Ovary (tissue), 9 donors: Measurements from ENCODE around the gene MPZ. TPM values are rescaled to one million over a fixed set of nuclear protein-coding genes. Genes with fewer than 3 reads are reported as not detected.

Source experiments
- DNase-seq, 5 donors: peaks; one replicate each; pipeline ENCODE4 v3.0.0-alpha.2; 2019 to 2020
- H3K27ac ChIP-seq, 2 donors: fragments of 200-600 bp; one replicate each; pipeline versions ENCODE4 v1.5.1 to v1.8.0; 2019 to 2022
- H3K27me3 ChIP-seq: fragments of 200-600 bp; one replicate; pipeline ENCODE4 v1.8.0; 2022
- H3K36me3 ChIP-seq: fragments of 200-600 bp; sonication (generic); one replicate; pipeline ENCODE4 v1.5.1; 2019
- H3K4me1 ChIP-seq: one replicate; pipeline ENCODE4 v1.8.1; 2013; ENCODE audit warnings: mild to moderate bottlenecking, moderate library complexity; ENCODE audit not compliant: insufficient read depth
- H3K4me3 ChIP-seq: fragments of 200-600 bp; sonication (generic); one replicate; pipeline ENCODE4 v1.5.1; 2017
- H3K9me3 ChIP-seq, 2 donors: fragments of 200-600 bp in 1 of 2; sonication (generic) in 1 of 2; one replicate each; pipeline versions ENCODE4 v1.5.1 to v1.8.1; 2013 to 2019; ENCODE audit warnings: mild to moderate bottlenecking in 1 of 2, moderate library complexity in 1 of 2
- EP300 ChIP-seq: sonication (generic); formaldehyde crosslinking; IDR thresholded peaks from one replicate; pipeline ENCODE4 v1.6.1; 2017; ENCODE audit warnings: antibody characterized with exemption
- POLR2A ChIP-seq: fragments of 450-650 bp; IDR thresholded peaks from one replicate; pipeline ENCODE4 v1.6.1; 2017; ENCODE audit warnings: antibody characterized with exemption, mild to moderate bottlenecking, moderate library complexity
- WGBS, 3 donors: extraction: QIAGEN DNeasy Blood & Tissue Kit in 1 of 3; methylation state at CpG; one replicate each; pipeline versions ENCODE4 v1.1.5 to v1.1.7; 2013 to 2017; 5-methylcytosine and 5-hydroxymethylcytosine counted together
- intact Hi-C, 4 donors: fragments of 100-400 bp; cut with DNase I; formaldehyde crosslinking; loops; one replicate each; pipeline versions ENCODE4 v1.11.0 to v1.15.1; 2022 to 2023
- polyA plus RNA-seq, 2 donors: library from polyadenylated mRNA; stranded (reverse); fragments of 200-250 nt in 1 of 2; fragments of 350-450 nt in 1 of 2; fragmentation: Illumina TruSeq in 1 of 2; extraction: RNeasy Lipid Tissue Mini Kit (QIAGEN cat#74804) in 1 of 2; gene quantifications; one replicate each; pipeline ENCODE4 v1.2.3, GENCODE V29; 2013 to 2014
- total RNA-seq, 7 donors: library from RNA; depleted of rRNA in 2 of 7; stranded (reverse); fragments of >200 nt in 2 of 7; fragmentation: NEBNext Ultra II Directional in 3 of 7; extraction: Animal tissue kit (Norgen Biotek cat#: 25700) in 3 of 7; gene quantifications; one replicate each; pipeline versions ENCODE4 v1.1.0 to v1.2.4, GENCODE V29; 2016 to 2023
- TF ChIP-seq, protein P1 (sequence below), 3 donors: fragments of 450-650 bp in 2 of 3; fragments of 200-600 bp in 1 of 3; IDR thresholded peaks; one replicate each; pipeline versions ENCODE4 v1.5.1 to v1.8.0; 2016 to 2022; ENCODE audit warnings: antibody characterized with exemption in 3 of 3, mild to moderate bottlenecking in 1 of 3
- donor health status: DM: no; HTN: no; CAD: no; lungs with moderate emphysema.
- donor health status: DM: no; HTN: no; CAD: no.
- donor health status: Bipolar disorder and iron deficiency.
- donor health status: DM: yes; HTN: yes; CAD: no.
- donor health status: DM: no; HTN: no; CAD: no.
- donor health status: DM: yes; HTN: yes; CAD: no.

Gene MPZ
- total and polyA plus RNA-seq, 9 donors, result 1.4 to 9.3 (median 2.5) TPM

DNA sequence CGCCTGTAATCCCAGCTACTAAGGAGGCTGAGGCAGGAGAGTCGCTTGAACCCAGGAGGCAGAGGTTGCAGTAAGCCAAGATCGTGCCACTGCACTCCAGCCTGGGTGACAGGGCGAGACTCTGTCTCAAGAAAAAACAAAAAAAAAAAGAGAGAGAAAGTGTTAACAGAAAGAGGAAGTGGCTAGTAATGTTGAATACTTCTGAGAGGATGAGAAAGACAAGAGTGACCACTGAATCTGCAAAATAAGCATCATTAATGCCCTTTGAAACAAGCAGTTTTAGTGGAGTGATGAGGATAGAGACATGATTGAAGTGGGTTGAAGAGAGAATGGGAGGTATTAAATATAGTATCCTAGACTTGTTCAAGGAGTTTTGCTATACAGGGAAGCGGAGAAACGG is 11.7 kb downstream of the MPZ start:
- intact Hi-C loops, result no loop called here
- 92 to 95% (median 93%) methylated on average over 6 of the region's 6 CpGs for WGBS, 3 donors
- Histone ChIP-seq H3K9me3 (no peaks in the 10 kb centered on the region), H3K36me3 (no peaks in the 10 kb centered on the region), H3K4me1 (no peaks in the 10 kb centered on the region), H3K27ac (no peak overlapping the region), H3K27me3 (no peaks in the 10 kb centered on the region), H3K4me3 (no peak overlapping the region)
- TF ChIP-seq, protein P1, sequence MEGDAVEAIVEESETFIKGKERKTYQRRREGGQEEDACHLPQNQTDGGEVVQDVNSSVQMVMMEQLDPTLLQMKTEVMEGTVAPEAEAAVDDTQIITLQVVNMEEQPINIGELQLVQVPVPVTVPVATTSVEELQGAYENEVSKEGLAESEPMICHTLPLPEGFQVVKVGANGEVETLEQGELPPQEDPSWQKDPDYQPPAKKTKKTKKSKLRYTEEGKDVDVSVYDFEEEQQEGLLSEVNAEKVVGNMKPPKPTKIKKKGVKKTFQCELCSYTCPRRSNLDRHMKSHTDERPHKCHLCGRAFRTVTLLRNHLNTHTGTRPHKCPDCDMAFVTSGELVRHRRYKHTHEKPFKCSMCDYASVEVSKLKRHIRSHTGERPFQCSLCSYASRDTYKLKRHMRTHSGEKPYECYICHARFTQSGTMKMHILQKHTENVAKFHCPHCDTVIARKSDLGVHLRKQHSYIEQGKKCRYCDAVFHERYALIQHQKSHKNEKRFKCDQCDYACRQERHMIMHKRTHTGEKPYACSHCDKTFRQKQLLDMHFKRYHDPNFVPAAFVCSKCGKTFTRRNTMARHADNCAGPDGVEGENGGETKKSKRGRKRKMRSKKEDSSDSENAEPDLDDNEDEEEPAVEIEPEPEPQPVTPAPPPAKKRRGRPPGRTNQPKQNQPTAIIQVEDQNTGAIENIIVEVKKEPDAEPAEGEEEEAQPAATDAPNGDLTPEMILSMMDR (IDR thresholded peaks at IDR 0.05), result no peak
- TF ChIP-seq POLR2A, result no peak
- TF ChIP-seq EP300, result no peak
- no peak for DNase-seq

DNA sequence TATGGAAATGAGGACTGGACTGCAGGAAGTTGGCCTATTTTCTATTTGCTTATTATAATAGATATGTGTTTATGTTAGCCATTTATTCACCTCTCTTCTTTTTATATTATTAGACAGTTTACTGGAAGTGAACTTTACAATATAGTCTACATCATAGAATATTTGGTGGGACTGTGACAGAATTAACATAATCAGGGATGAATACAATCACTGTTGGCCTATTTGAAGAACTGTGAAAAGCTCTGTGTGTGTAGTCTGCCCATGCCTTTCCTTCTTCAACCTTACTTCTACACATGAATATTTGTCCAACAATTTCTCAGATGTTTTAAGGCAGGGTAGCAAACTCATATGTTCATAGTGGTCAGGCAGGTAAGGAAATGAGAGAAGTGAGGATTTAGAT is 12.4 kb downstream of the MPZ start:
- intact Hi-C loops, result no loop called here
- no peak overlapping the region for H3K27ac ChIP-seq
- TF ChIP-seq, protein P1 (IDR thresholded peaks at IDR 0.05), result no peak
- TF ChIP-seq POLR2A (no peak), EP300 (no peak)
- H3K36me3 ChIP-seq, result no peaks in the 10 kb centered on the region
- no peak overlapping the region for H3K4me3 ChIP-seq
- H3K27me3 ChIP-seq, result no peaks in the 10 kb centered on the region
- H3K9me3 ChIP-seq, result no peaks in the 10 kb centered on the region
- DNase-seq, result no peak
- no peaks in the 10 kb centered on the region for H3K4me1 ChIP-seq

DNA sequence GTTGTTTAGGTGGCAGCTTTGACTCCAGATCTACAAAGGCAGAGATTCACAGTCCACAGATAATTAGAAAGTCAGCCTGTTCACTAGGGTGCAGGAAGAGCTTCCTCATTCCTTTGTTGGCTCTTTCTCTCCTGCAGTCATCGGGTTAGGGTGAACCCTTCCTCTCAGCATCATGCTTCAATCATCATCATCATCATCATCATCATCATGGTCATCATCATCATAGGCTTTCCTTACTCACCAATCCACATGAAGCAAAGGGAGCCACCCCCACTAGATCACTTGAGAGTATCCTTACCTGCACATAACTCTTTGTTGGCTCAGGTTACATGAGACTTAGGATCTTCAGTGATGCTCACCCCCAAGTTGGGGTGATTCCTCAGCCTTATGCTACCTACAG is 19.0 kb downstream of the MPZ start:
- H3K4me3 ChIP-seq, result no peak overlapping the region
- TF ChIP-seq POLR2A (no peak), EP300 (no peak)
- TF ChIP-seq, protein P1 (IDR thresholded peaks at IDR 0.05), result no peak
- DNase-seq, result no peak
- H3K27ac ChIP-seq, result no peak overlapping the region
- intact Hi-C loops, result no loop called here
- H3K27me3 ChIP-seq, result no peaks in the 10 kb centered on the region
- no peaks in the 10 kb centered on the region for H3K36me3 ChIP-seq
- H3K4me1 ChIP-seq, result no peaks in the 10 kb centered on the region
- no peaks in the 10 kb centered on the region for H3K9me3 ChIP-seq
- WGBS, 3 donors, result 79 to 87% (median 84%) methylated on average over 1 of the region's 1 CpG

DNA sequence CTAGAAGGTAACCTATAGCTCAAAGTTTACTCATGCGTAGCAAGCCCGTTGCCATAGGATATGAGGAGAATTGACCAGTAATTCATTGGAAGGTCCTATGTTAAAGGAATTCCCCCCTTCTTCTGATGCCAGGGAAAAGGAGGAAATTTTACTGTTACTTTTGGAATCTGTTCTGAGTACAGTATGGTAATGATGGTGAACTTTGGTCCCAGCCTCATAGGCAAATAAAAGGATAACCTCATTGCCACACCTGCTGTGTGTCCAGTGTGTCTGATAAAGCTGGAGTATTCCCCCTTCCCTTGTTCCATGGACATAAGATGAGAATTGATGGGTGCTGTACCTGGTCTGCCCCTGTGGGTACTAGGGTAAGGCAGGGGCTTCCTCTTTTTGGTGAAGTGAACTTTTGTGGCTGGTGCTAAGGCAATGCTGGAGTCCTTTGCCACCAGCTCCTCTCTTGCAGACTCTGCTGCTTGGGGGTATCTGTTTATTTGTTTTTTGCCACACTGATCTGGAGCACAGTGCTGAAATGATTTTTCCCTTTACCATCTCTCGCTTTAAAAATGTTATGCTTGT is 22.2 kb downstream of the MPZ start:
- Histone ChIP-seq H3K36me3 (no peaks in the 10 kb centered on the region), H3K9me3 (no peaks in the 10 kb centered on the region), H3K27ac (no peak overlapping the region), H3K27me3 (no peaks in the 10 kb centered on the region), H3K4me1 (no peaks in the 10 kb centered on the region), H3K4me3 (no peak overlapping the region)
- TF ChIP-seq POLR2A (no peak), EP300 (no peak)
- TF ChIP-seq, protein P1 (IDR thresholded peaks at IDR 0.05), result no peak
- DNase-seq, result no peak
- intact Hi-C loops, result loop anchor here in 1 of 4 donors (5.0 kb wide), 1 partner anchor 60 kb away; the partner anchor contains the start of gene TOMM40L
- WGBS, 3 donors, result 89 to 95% (median 92%) methylated on average over 3 of the region's 3 CpGs
